ENCODE data around the gene NFIX. TPM values are rescaled to one million over a fixed set of nuclear protein-coding genes. Genes with fewer than 3 reads are reported as not detected.

Gene NFIX
- total and polyA plus RNA-seq, 2 donors (not counting 1 experiment from before 2014, with no cell fraction given): 35.7 to 74.8 TPM

- peaks cover 68% of the 10 kb centered on the region for H3K79me2 ChIP-seq (ENCODE audit: control insufficient read depth, insufficient read depth, low read length)
Measured at GRCh38 chr19:13057147-13057572, 61.9 kb downstream of the NFIX start.

GRCh38 chr19:13057744-13058143 is 62.5 kb downstream of the NFIX start:
- peak in 1 of 2 donors; percentile 27 for DNase-seq (ENCODE audit: low read depth in 2 of 2)
- Histone ChIP-seq H3K9me3 (ENCODE audit: control insufficient read depth, insufficient read depth, low read depth, low read length) (no peaks in the 10 kb centered on the region), H3K27ac (ENCODE audit: insufficient read depth, low read length) (no peak overlapping the region), H3K4me2 (ENCODE audit: extremely low read depth, insufficient read depth, low read length) (peak overlapping the region; percentile 90), H3K4me3 (replicated peaks in 1 of 4; ENCODE audit: control extremely low read depth in 1 of 4, insufficient read depth in 1 of 4, low read depth in 3 of 4, low read length in 4 of 4) (no peak overlapping the region), H3K4me1 (ENCODE audit: control insufficient read depth, extremely low read depth, insufficient read depth, low read length) (peaks cover 62% of the 10 kb centered on the region), H2AFZ (ENCODE audit: low read length) (no peak overlapping the region), H3K9ac (ENCODE audit: insufficient read depth, low read length) (no peak overlapping the region), H4K20me1 (ENCODE audit: control insufficient read depth, extremely low read depth, insufficient read depth, low read length) (no peaks in the 10 kb centered on the region), H3K27me3 (ENCODE audit: control insufficient read depth, insufficient read depth, low read length) (no peaks in the 10 kb centered on the region), H3K36me3 (ENCODE audit: control insufficient read depth, insufficient read depth, low read length) (peaks cover 2% of the 10 kb centered on the region), H3K79me2 (ENCODE audit: control insufficient read depth, insufficient read depth, low read length) (peaks cover 68% of the 10 kb centered on the region)
- no peak for TF ChIP-seq EZH2 (IDR thresholded peaks at IDR 0.05; ENCODE audit: low read length, missing control alignments)
- TF ChIP-seq CTCF (conservative IDR thresholded peaks at IDR 0.05 in 1 of 2, IDR thresholded peaks at IDR 0.05 in 1 of 2; ENCODE audit: low read depth in 1 of 2, low read length in 2 of 2): no peak

More at GRCh38 chr19:13057147-13057572, 61.9 kb downstream of the NFIX start:
- Histone ChIP-seq H2AFZ (ENCODE audit: low read length) (no peak overlapping the region), H3K4me2 (ENCODE audit: extremely low read depth, insufficient read depth, low read length) (peak overlapping the region; percentile 90), H4K20me1 (ENCODE audit: control insufficient read depth, extremely low read depth, insufficient read depth, low read length) (no peaks in the 10 kb centered on the region), H3K27ac (ENCODE audit: insufficient read depth, low read length) (peak overlapping the region; percentile 20), H3K27me3 (ENCODE audit: control insufficient read depth, insufficient read depth, low read length) (no peaks in the 10 kb centered on the region), H3K9ac (ENCODE audit: insufficient read depth, low read length) (no peak overlapping the region), H3K9me3 (ENCODE audit: control insufficient read depth, insufficient read depth, low read depth, low read length) (no peaks in the 10 kb centered on the region), H3K4me3 (replicated peaks in 1 of 4; ENCODE audit: control extremely low read depth in 1 of 4, insufficient read depth in 1 of 4, low read depth in 3 of 4, low read length in 4 of 4) (no peak overlapping the region), H3K4me1 (ENCODE audit: control insufficient read depth, extremely low read depth, insufficient read depth, low read length) (peaks cover 68% of the 10 kb centered on the region), H3K36me3 (ENCODE audit: control insufficient read depth, insufficient read depth, low read length) (peaks cover under 1% of the 10 kb centered on the region)
- DNase-seq (ENCODE audit: low read depth in 2 of 2): no peak
- no peak for TF ChIP-seq EZH2 (IDR thresholded peaks at IDR 0.05; ENCODE audit: low read length, missing control alignments)
- TF ChIP-seq CTCF (conservative IDR thresholded peaks at IDR 0.05 in 1 of 2, IDR thresholded peaks at IDR 0.05 in 1 of 2; ENCODE audit: low read depth in 1 of 2, low read length in 2 of 2): no peak

- no peak overlapping the region for H3K4me2 ChIP-seq (ENCODE audit: extremely low read depth, insufficient read depth, low read length)
- TF ChIP-seq EZH2 (IDR thresholded peaks at IDR 0.05; ENCODE audit: low read length, missing control alignments) (no peak), CTCF (conservative IDR thresholded peaks at IDR 0.05 in 1 of 2, IDR thresholded peaks at IDR 0.05 in 1 of 2; ENCODE audit: low read depth in 1 of 2, low read length in 2 of 2) (no peak)
- H3K9me3 ChIP-seq (ENCODE audit: control insufficient read depth, insufficient read depth, low read depth, low read length): no peaks in the 10 kb centered on the region
- H3K36me3 ChIP-seq (ENCODE audit: control insufficient read depth, insufficient read depth, low read length): peaks cover 4% of the 10 kb centered on the region
- H3K27ac ChIP-seq (ENCODE audit: insufficient read depth, low read length): no peak overlapping the region
- DNase-seq (ENCODE audit: low read depth in 2 of 2): no peak
- peaks cover 75% of the 10 kb centered on the region for H3K79me2 ChIP-seq (ENCODE audit: control insufficient read depth, insufficient read depth, low read length)
- no peak overlapping the region for H3K4me3 ChIP-seq (replicated peaks in 1 of 4; ENCODE audit: control extremely low read depth in 1 of 4, insufficient read depth in 1 of 4, low read depth in 3 of 4, low read length in 4 of 4)
- no peak overlapping the region for H3K9ac ChIP-seq (ENCODE audit: insufficient read depth, low read length)
- peaks cover 59% of the 10 kb centered on the region for H3K4me1 ChIP-seq (ENCODE audit: control insufficient read depth, extremely low read depth, insufficient read depth, low read length)
- H3K27me3 ChIP-seq (ENCODE audit: control insufficient read depth, insufficient read depth, low read length): no peaks in the 10 kb centered on the region
- H4K20me1 ChIP-seq (ENCODE audit: control insufficient read depth, extremely low read depth, insufficient read depth, low read length): no peaks in the 10 kb centered on the region
- H2AFZ ChIP-seq (ENCODE audit: low read length): no peak overlapping the region
Measured at GRCh38 chr19:13058951-13059660, 63.8 kb downstream of the NFIX start.
